DND-41 (cell line): ENCODE data around the gene XYLT1.
"Not testable (repeated sequence)": the region's sequence is repeated elsewhere in the genome, so short reads cannot be mapped to it uniquely, and the experiment has no call there.

Experiments used
- ATAC-seq: fragments of 200-7000 bp; cut with Tn5 transposase; 3 replicates; pipeline ENCODE4 v1.9.1; 2021; ENCODE audit warnings: low read depth; ENCODE audit not compliant: insufficient read depth
- DNase-seq: peaks from one replicate; pipeline ENCODE4 v3.0.0-alpha.2; 2020
- H2AFZ ChIP-seq: 2 replicates; pipeline ENCODE4 v1.6.0; 2012; ENCODE audit warnings: low read depth, low read length
- H3K27ac ChIP-seq: 2 replicates; pipeline ENCODE4 v1.5.1; 2012; ENCODE audit warnings: low read length, inconsistent platforms
- H3K27me3 ChIP-seq: fragments of 200-600 bp; sonication (generic); 2 replicates; pipeline ENCODE4 v1.6.0; 2012; ENCODE audit warnings: low read length, mild to moderate bottlenecking, inconsistent platforms; ENCODE audit not compliant: insufficient read depth, poor library complexity
- H3K36me3 ChIP-seq: 2 replicates; pipeline ENCODE4 v1.5.1; 2012; ENCODE audit warnings: low read length, inconsistent platforms; ENCODE audit not compliant: insufficient read depth
- H3K4me1 ChIP-seq: 2 replicates; pipeline ENCODE4 v1.5.1; 2012; ENCODE audit warnings: mild to moderate bottlenecking, low read length; ENCODE audit not compliant: insufficient read depth
- H3K4me2 ChIP-seq: 2 replicates; pipeline ENCODE4 v1.6.0; 2012; ENCODE audit warnings: mild to moderate bottlenecking, moderate library complexity, low read length, inconsistent platforms; ENCODE audit not compliant: insufficient read depth
- H3K4me3 ChIP-seq, 2 experiments: fragments of 200-600 bp in 1 of 2; shearing (Covaris generic) in 1 of 2; 2 replicates each; pipeline ENCODE4 v1.5.1; 2012 to 2016; ENCODE audit warnings: inconsistent platforms in 2 of 2, low read length in 2 of 2, mild to moderate bottlenecking in 2 of 2, low read depth in 1 of 2, moderate library complexity in 1 of 2
- H3K79me2 ChIP-seq: 2 replicates; pipeline ENCODE4 v1.6.0; 2012; ENCODE audit warnings: low read length, inconsistent platforms; ENCODE audit not compliant: insufficient read depth
- H3K9ac ChIP-seq: 2 replicates; pipeline ENCODE4 v1.6.0; 2012; ENCODE audit warnings: low read depth, mild to moderate bottlenecking, inconsistent platforms, low read length, moderate library complexity
- H3K9me3 ChIP-seq: 2 replicates; pipeline ENCODE4 v1.5.1; 2012; ENCODE audit warnings: low read length, moderate library complexity, mild to moderate bottlenecking, inconsistent platforms; ENCODE audit not compliant: insufficient read depth, severe bottlenecking
- H4K20me1 ChIP-seq: 2 replicates; pipeline ENCODE4 v1.6.0; 2012; ENCODE audit warnings: low read length; ENCODE audit not compliant: insufficient read depth
- CTCF ChIP-seq: IDR thresholded peaks from 2 replicates; pipeline ENCODE4 v1.5.1; 2012; ENCODE audit warnings: borderline replicate concordance, low read length, moderate library complexity, mild to moderate bottlenecking; ENCODE audit not compliant: poor library complexity, severe bottlenecking; ENCODE audit errors: extremely low read depth
- EZH2 ChIP-seq: IDR thresholded peaks from 3 replicates; pipeline ENCODE4 v1.6.1; 2012; ENCODE audit warnings: borderline replicate concordance, low read depth, mild to moderate bottlenecking, moderate library complexity, low read length, inconsistent platforms; ENCODE audit not compliant: severe bottlenecking

Gene XYLT1

GRCh38 chr16:17491140-17491662 lies 20.4 kb upstream of the XYLT1 start:
- Histone ChIP-seq H3K27me3 (no peaks in the 10 kb centered on the region), H3K4me3 (no peak overlapping the region), H3K9me3 (no peaks in the 10 kb centered on the region), H3K27ac (no peak overlapping the region), H3K36me3 (no peaks in the 10 kb centered on the region), H3K79me2 (no peaks in the 10 kb centered on the region), H3K4me2 (no peak overlapping the region), H4K20me1 (no peaks in the 10 kb centered on the region), H2AFZ (no peak overlapping the region), H3K4me1 (no peaks in the 10 kb centered on the region), H3K9ac (no peak overlapping the region)
- no peak for TF ChIP-seq CTCF
- TF ChIP-seq EZH2, result no peak
- DNase-seq, result no peak
- ATAC-seq, result no peak

GRCh38 chr16:17488506-17488905 lies 17.7 kb upstream of the XYLT1 start:
- Histone ChIP-seq H3K9ac (no peak overlapping the region), H3K4me3 (no peak overlapping the region), H3K27ac (no peak overlapping the region), H3K36me3 (no peaks in the 10 kb centered on the region), H3K79me2 (no peaks in the 10 kb centered on the region), H3K27me3 (no peaks in the 10 kb centered on the region), H3K4me1 (no peaks in the 10 kb centered on the region), H4K20me1 (no peaks in the 10 kb centered on the region), H3K4me2 (no peak overlapping the region), H3K9me3 (no peaks in the 10 kb centered on the region), H2AFZ (no peak overlapping the region)
- TF ChIP-seq EZH2, result no peak
- TF ChIP-seq CTCF, result no peak
- DNase-seq (no peak), ATAC-seq (no peak)

GRCh38 chr16:17483351-17483750 lies 12.6 kb upstream of the XYLT1 start:
- Histone ChIP-seq H3K9ac (no peak overlapping the region), H3K4me2 (no peak overlapping the region), H3K4me1 (no peaks in the 10 kb centered on the region), H2AFZ (no peak overlapping the region), H4K20me1 (no peaks in the 10 kb centered on the region), H3K36me3 (no peaks in the 10 kb centered on the region), H3K9me3 (no peaks in the 10 kb centered on the region), H3K27ac (no peak overlapping the region), H3K4me3 (no peak overlapping the region), H3K79me2 (no peaks in the 10 kb centered on the region), H3K27me3 (peaks cover 3% of the 10 kb centered on the region)
- no peak for ATAC-seq
- DNase-seq, result no peak
- TF ChIP-seq EZH2 (no peak), CTCF (no peak)

- not testable (repeated sequence) for H3K4me1 ChIP-seq, H3K27ac ChIP-seq, H3K36me3 ChIP-seq, H3K9ac ChIP-seq, H3K79me2 ChIP-seq, H3K4me3 ChIP-seq, H3K4me2 ChIP-seq, DNase-seq, ATAC-seq, H2AFZ ChIP-seq, H3K27me3 ChIP-seq, H4K20me1 ChIP-seq, H3K9me3 ChIP-seq
These were observed 11.6 kb upstream of the XYLT1 start for GRCh38 chr16:17482341-17482740.
